ENCODE measurements around the gene NXPH1.
"Not testable (repeated sequence)": the region's sequence is repeated elsewhere in the genome, so short reads cannot be mapped to it uniquely, and the experiment has no call there.

The NXPH1 gene

DNA sequence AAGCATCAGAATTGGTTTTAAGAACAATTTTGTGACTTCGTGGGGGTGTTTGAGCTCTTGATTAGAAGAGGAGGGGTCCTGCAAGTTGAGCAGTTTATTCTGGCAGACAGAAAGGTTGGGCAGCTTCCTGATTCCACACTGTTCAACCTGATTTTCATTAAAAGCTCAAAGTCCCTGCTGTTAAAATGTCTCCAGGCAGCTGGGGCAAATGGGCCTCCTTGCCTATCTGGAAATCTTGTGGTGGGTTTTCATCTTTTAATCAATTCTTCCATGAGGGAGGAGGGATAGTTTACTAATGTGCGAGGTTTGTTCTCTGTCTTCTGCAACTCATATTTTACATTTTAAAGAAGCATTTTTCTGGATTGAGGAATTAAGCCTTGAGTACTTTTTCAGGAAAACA is 276.7 kb downstream of the NXPH1 start:
- no peak for DNase-seq
- TF ChIP-seq GATA1 (IDR thresholded peaks at IDR 0.05; ENCODE audit: low read depth, low read length) (no peak), POLR2A (IDR thresholded peaks at IDR 0.05; ENCODE audit: low read length) (no peak)

DNA sequence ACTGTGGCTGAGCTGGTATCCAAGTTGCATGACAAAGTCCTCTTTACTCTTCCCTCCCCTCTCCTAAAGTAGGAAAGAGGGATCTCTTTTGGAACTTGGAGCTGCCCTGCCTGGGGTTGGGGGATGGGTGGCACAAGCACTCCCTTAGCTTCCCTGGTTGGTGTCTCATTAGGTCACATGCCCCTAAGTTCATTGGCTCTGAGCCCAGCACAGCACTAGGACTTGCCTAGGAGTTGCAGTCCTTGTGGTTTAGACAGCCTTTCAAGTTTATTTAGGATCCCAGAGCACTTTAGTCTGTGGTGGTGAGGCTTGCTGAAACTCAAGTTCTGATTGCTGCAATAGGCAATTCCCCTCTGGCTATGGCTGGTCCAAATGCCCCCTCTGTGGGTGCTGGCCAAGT is 281.4 kb downstream of the NXPH1 start:
- DNase-seq = no peak
- TF ChIP-seq GATA1 (IDR thresholded peaks at IDR 0.05; ENCODE audit: low read depth, low read length) (no peak), POLR2A (IDR thresholded peaks at IDR 0.05; ENCODE audit: low read length) (no peak)

DNA sequence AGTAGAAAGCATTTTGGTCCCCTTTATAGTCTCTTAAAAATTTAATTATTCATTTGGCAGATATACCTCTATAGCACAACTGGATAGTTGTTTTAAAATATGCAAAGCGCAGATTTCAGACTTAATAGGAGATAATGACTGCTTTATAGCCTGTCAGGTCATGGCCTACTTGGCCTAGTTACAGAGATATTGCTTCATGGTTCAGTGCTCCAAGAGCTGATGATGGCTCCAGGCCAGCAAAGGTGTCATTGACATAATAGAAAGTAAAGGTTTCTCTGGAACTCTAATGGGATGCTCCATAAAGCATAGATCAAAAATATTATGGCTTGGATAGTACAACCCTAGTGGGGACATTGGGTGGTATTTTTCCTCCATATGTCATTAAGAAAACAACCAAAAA is 285.7 kb downstream of the NXPH1 start:
- DNase-seq = no peak
- TF ChIP-seq GATA1 (IDR thresholded peaks at IDR 0.05; ENCODE audit: low read depth, low read length) = no peak
- no peak for TF ChIP-seq POLR2A (IDR thresholded peaks at IDR 0.05; ENCODE audit: low read length)

DNA sequence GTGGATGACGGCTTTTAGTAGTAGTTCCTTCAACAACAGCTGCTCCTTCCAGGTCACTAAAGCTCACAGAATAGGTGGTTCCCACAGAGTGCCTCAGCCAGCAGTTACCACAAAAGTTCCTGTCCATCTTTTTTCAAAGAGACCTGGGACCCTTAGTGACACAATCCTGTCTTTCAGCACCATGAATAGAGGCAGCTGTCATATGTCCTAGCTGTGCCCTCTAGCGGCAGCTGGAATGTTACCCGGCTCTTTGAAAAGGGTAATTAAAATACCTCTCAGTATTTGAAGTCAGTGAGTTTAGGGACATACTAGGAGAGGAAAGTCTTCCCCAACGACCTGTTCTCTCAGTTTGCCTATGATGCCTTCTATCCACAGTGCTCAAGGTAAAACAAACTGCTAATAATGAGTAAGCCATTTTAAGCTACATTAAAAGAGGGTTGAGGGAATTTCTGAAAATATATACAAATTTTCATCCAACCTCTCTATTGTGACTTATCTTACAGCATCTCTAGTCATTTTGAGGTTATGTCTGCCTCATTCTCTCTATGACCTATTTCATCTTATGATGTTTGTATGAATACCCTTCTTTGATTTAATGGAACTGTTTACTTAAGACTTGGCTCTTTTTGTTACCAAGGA is 290.8 kb downstream of the NXPH1 start:
- peak; percentile 14 to 39 for DNase-seq
- TF ChIP-seq GATA1 (IDR thresholded peaks at IDR 0.05; ENCODE audit: low read depth, low read length) (no peak), POLR2A (IDR thresholded peaks at IDR 0.05; ENCODE audit: low read length) (no peak)

DNA sequence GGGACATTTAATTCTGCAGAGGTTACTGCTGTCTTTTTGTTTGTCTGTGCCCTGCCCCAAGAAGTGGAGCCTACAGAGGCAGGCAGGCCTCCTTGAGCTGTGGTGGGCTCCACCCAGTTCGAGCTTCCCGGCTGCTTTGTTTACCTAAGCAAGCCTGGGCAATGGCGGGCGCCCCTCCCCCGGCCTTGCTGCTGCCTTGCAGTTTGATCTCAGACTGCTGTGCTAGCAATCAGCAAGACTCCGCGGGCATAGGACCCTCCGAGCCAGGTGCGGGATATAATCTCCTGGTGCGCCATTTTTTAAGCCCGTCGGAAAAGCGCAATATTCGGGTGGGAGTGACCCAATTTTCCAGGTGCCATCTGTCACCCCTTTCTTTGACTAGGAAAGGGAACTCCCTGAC is 298.3 kb downstream of the NXPH1 start:
- not testable (repeated sequence) for DNase-seq

DNA sequence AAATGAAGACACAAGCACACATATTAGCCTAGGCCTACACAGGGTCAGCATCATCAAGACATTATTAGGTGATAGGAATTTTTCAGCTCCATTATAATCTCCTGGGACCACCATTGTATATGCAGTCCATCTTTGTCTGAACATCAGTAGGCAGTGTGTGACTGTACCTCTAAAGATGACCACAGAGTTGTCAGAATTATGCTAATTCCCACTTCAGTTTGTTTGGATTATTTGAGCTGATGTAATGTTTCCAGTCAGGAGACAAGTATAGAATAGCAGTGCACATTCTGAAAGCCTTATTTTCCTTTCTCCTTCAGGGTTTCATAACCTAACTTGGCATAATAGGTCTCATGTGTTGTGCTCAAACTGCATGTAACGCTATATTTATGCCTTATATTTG is 306.4 kb downstream of the NXPH1 start:
- TF ChIP-seq POLR2A (IDR thresholded peaks at IDR 0.05; ENCODE audit: low read length) (no peak), GATA1 (IDR thresholded peaks at IDR 0.05; ENCODE audit: low read depth, low read length) (no peak)

DNA sequence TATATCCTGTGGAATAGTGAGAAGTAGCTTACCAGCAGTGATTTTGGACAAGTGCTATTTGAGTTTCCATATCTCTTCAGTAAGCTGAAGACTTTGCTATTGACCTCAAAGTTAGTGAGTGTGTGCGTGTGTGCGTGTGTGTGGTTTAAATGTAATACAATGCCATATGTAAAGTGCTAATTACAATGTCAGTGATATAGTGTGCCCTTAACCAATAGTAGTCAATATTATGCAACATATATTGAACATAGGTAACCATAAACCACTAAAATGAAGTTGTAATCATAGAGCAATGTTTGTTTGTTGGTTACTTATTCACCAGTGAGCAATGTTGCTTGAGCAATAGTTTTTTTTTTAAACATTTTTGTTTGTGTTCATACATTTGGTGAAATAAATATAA is 309.4 kb downstream of the NXPH1 start:
- TF ChIP-seq POLR2A (IDR thresholded peaks at IDR 0.05; ENCODE audit: low read length) = no peak
- no peak for TF ChIP-seq GATA1 (IDR thresholded peaks at IDR 0.05; ENCODE audit: low read depth, low read length)

More for the DNA sequence above, 306.4 kb downstream of the NXPH1 start:
- no peak for DNase-seq

DNA sequence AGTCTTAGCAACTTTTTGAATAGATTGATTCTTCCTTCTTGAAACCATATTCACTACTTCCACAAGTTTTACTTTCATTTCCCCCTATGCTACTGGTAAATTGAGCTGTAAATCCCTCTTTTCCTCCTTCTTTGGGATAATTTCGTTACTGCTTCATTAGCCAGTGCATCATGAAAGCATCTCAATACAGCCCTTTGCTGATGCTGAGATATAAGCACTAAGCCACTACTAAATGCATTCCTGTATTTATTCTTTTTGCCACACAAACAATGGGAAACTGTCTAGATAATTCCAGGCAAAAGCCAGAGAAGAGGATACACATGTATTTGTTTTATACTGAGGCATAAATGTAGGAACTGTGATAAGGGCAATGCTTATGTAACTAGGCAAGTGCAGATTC is 313.9 kb downstream of the NXPH1 start:
- no peak for DNase-seq
- no peak for TF ChIP-seq POLR2A (IDR thresholded peaks at IDR 0.05; ENCODE audit: low read length)
- TF ChIP-seq GATA1 (IDR thresholded peaks at IDR 0.05; ENCODE audit: low read depth, low read length) = no peak

More for the DNA sequence above, 309.4 kb downstream of the NXPH1 start:
- no peak for DNase-seq

DNA sequence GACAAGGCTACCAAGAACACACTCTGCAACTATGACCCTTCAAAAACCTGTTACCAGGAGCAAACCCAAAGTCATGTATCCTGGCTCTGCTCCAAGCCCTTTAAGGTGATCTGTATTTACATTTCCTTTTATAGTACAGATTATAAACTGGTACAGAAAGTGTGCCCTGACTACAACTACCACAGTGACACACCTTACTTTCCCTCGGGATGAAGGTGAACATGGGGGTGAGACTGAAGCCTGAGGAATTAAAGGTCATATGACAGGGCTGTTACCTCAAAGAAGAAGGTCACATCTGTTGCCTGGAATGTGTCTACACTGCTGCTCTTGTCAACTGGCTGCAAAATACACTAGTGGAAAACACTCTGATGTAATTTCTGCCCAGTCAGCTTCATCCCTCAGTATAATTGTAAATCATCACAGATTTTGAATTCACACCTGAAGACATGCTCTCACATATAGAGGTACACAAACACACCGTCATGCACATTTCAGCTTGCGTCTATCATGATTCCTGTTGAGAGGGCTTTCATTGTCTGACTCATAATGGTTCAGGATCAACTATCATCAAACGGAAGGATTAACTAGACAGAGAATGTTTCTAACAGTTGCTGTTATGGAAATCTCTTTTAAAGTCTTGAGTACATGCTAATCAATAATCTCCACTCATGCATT is 318.3 kb downstream of the NXPH1 start:
- TF ChIP-seq GATA1 (IDR thresholded peaks at IDR 0.05; ENCODE audit: low read depth, low read length) = no peak
- TF ChIP-seq POLR2A (IDR thresholded peaks at IDR 0.05; ENCODE audit: low read length) = no peak
- DNase-seq = no peak

DNA sequence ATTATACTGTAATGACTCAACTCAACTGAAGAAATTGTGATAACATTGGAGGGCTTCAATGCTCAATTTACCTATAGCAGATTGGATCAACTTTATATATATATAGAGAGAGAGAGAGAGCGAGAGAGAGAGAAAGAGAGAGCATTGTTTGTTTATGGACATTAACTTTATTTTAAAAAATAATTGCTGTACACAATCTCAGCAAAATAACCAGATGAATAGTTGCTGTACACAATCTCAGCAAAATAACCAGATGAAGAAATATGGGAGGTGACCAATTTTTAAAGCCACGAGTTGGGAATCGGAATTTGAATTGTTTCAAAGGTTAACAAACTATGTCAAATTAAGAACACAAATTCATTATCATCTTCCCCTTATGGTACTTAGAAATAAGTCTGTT is 319.9 kb downstream of the NXPH1 start:
- TF ChIP-seq POLR2A (IDR thresholded peaks at IDR 0.05; ENCODE audit: low read length) (no peak), GATA1 (IDR thresholded peaks at IDR 0.05; ENCODE audit: low read depth, low read length) (no peak)
- no peak for DNase-seq

DNA sequence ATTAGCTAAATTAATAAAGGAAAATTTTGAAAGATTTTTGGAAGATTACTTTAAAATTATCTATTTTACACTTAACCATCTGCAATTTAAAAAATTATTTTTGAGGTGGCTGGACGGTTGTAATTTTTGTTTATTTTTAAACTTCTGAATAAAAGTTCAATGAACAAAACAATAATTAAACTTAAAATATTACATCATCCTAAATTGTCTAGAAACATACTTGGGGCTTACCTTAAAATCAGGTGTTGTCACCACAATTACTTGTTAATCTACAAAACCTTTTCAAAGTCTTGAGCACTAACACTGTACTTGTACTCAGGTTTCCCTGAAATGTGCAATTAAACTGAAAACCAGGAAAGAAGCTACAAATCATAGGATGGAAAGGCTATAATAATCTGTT is 328.3 kb downstream of the NXPH1 start:
- TF ChIP-seq GATA1 (IDR thresholded peaks at IDR 0.05; ENCODE audit: low read depth, low read length) (no peak), POLR2A (IDR thresholded peaks at IDR 0.05; ENCODE audit: low read length) (no peak)
- DNase-seq = no peak

DNA sequence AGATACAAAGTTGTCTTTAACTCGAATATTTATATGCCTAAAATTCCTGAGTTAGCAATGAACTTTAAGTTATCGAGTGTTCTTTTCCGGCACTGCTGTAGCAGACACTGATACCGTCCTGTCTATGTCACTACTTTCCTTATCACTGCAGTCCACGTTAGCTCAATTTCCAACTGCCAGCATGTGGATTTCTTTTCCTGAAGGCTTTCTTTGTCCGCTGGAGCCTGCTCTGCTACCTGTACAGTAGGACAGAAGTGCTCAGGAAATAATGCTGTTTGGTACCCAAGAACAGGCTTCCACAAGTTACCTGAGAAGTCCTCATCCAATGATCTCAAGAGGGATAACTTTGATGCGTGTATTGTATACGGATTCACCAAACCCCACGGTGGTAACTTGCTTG is 329.4 kb downstream of the NXPH1 start:
- TF ChIP-seq GATA1 (IDR thresholded peaks at IDR 0.05; ENCODE audit: low read depth, low read length) = no peak
- no peak for TF ChIP-seq POLR2A (IDR thresholded peaks at IDR 0.05; ENCODE audit: low read length)
- no peak for DNase-seq

DNA sequence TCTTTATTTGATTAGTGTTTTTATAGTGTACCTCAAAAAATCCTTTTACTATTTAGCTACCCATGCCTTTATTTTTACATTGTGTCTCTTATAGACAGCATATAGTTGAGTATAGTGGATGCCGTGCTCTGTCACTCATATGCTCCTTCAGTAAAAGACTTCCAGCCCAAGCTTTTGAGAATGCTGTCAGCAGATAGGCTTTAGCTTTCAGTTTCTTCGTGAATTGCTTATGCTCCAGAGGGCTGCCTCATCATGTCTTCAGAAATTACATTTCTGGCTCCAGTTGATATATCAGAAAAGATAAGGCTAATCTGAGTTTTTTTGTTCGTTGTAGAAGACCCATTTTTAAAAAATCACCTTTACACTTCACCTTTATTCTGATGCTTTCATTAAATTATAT is 332.0 kb downstream of the NXPH1 start:
- no peak for DNase-seq
- TF ChIP-seq GATA1 (IDR thresholded peaks at IDR 0.05; ENCODE audit: low read depth, low read length) = no peak
- TF ChIP-seq POLR2A (IDR thresholded peaks at IDR 0.05; ENCODE audit: low read length) = no peak

DNA sequence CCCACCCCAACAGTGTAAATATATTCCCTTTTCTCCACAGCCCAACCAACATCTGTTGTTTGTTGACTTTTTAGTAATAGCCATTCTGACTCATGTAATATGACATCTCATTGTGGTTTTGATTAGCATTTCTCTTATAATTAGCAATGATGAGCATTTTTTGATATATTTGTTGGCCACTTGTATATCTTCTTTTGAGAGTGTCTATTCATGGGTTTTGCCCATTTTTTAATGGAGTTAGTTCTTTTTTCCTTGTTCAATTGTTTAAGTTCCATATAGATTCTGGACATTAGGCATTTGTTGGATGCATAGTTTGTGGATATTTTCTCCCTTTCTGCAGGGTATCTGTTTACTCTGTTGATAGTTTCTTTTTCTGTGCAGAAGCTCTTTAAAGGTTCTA is 340.1 kb downstream of the NXPH1 start:
- DNase-seq = no peak
- no peak for TF ChIP-seq POLR2A (IDR thresholded peaks at IDR 0.05; ENCODE audit: low read length)
- no peak for TF ChIP-seq GATA1 (IDR thresholded peaks at IDR 0.05; ENCODE audit: low read depth, low read length)

DNA sequence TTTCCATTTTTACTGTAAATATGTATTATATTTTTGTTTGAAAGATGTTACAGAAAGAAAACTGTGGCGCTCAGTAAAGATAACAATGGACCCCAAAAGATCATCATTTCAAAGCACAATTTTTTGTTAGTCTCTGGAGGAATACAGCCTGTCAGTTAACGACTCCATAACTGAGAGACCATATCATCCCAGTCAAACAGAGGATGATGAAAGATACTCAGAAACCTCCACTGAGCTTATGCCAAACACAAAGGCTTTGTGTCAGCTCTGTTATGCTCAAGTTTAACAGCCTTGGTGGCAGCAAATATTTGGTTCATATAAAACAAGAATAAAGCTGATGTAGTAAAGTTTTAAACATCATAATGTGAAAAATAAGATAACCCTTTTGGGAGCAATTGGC is 345.1 kb downstream of the NXPH1 start:
- TF ChIP-seq POLR2A (IDR thresholded peaks at IDR 0.05; ENCODE audit: low read length) = no peak
- TF ChIP-seq GATA1 (IDR thresholded peaks at IDR 0.05; ENCODE audit: low read depth, low read length) = no peak

More for the DNA sequence above, 345.1 kb downstream of the NXPH1 start:
- no peak for DNase-seq

All from erythroblast (primary cell).